ENCODE measurements around the gene PIP5K1B.

Gene PIP5K1B

DNA sequence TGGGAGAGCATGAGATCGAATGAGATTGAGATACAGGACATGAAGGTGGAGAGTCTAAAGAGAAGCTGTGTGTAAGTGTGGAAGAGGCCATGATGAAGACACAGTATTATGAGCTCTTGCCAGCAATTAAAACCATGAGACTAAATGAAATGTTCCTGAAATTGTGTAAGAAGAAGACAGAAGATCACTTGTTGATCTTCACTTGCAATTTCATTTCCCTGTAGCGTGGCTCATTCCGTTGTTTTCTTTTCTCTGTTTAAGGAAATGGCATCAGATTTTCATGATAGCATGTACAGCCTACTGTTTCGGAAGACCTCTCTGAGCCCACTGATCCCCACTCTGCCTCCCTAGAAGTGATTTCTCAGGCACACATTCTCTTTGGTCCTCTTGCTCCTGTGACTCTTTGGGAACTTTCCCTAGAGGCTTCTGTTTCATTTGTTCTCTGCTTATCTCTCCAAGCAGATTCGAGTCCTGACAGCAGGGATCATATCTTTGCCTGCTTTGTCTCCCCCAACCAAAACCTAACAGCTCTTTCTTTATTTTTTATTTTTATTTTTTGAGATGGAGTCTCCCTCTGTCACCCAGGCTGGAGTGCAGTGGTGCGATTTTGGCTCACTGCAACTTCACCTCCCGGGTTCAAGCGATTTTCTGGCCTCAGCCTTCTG lies 16.8 kb downstream of the PIP5K1B start:
- TF ChIP-seq POLR2AphosphoS5 (IDR thresholded peaks at IDR 0.05; ENCODE audit: low read depth, low read length) (no peak), TAF1 (IDR thresholded peaks at IDR 0.05; ENCODE audit: borderline replicate concordance, insufficient read depth, low read length) (no peak), SIN3A (IDR thresholded peaks at IDR 0.05; ENCODE audit: borderline replicate concordance, insufficient read depth, low read length) (no peak), FOXP2 (optimal IDR thresholded peaks at IDR 0.05; ENCODE audit: borderline replicate concordance, extremely low read depth, extremely low read length, insufficient read depth) (no peak)
- TF ChIP-seq, protein P1, sequence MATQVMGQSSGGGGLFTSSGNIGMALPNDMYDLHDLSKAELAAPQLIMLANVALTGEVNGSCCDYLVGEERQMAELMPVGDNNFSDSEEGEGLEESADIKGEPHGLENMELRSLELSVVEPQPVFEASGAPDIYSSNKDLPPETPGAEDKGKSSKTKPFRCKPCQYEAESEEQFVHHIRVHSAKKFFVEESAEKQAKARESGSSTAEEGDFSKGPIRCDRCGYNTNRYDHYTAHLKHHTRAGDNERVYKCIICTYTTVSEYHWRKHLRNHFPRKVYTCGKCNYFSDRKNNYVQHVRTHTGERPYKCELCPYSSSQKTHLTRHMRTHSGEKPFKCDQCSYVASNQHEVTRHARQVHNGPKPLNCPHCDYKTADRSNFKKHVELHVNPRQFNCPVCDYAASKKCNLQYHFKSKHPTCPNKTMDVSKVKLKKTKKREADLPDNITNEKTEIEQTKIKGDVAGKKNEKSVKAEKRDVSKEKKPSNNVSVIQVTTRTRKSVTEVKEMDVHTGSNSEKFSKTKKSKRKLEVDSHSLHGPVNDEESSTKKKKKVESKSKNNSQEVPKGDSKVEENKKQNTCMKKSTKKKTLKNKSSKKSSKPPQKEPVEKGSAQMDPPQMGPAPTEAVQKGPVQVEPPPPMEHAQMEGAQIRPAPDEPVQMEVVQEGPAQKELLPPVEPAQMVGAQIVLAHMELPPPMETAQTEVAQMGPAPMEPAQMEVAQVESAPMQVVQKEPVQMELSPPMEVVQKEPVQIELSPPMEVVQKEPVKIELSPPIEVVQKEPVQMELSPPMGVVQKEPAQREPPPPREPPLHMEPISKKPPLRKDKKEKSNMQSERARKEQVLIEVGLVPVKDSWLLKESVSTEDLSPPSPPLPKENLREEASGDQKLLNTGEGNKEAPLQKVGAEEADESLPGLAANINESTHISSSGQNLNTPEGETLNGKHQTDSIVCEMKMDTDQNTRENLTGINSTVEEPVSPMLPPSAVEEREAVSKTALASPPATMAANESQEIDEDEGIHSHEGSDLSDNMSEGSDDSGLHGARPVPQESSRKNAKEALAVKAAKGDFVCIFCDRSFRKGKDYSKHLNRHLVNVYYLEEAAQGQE (IDR thresholded peaks at IDR 0.05; ENCODE audit: insufficient read depth in 1 of 2, low read depth in 2 of 2, low read length in 2 of 2), result no peak

DNA sequence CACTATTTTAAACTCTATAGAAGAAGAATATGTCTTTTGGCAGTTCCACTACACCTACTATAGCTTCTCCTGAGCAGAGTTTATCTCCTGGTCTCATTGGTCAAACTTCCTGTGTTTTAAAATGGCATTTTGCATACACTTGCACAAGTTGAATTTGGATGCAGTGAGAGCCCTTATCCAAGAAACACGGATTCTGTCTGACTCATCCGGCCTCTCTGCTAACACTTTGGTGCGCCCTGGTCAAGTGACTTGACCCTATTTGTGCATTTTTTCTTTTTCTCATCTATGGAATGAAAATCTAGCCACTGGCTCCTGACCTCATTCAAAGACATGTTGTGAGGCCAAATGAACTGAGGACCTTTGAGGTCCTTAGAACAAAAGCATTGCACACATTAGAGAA lies 20.0 kb downstream of the PIP5K1B start:
- TF ChIP-seq, protein P1 (IDR thresholded peaks at IDR 0.05; ENCODE audit: insufficient read depth in 1 of 2, low read depth in 2 of 2, low read length in 2 of 2), result no peak
- TF ChIP-seq TAF1 (IDR thresholded peaks at IDR 0.05; ENCODE audit: borderline replicate concordance, insufficient read depth, low read length) (no peak), FOXP2 (optimal IDR thresholded peaks at IDR 0.05; ENCODE audit: borderline replicate concordance, extremely low read depth, extremely low read length, insufficient read depth) (no peak), POLR2AphosphoS5 (IDR thresholded peaks at IDR 0.05; ENCODE audit: low read depth, low read length) (no peak), SIN3A (IDR thresholded peaks at IDR 0.05; ENCODE audit: borderline replicate concordance, insufficient read depth, low read length) (no peak)

DNA sequence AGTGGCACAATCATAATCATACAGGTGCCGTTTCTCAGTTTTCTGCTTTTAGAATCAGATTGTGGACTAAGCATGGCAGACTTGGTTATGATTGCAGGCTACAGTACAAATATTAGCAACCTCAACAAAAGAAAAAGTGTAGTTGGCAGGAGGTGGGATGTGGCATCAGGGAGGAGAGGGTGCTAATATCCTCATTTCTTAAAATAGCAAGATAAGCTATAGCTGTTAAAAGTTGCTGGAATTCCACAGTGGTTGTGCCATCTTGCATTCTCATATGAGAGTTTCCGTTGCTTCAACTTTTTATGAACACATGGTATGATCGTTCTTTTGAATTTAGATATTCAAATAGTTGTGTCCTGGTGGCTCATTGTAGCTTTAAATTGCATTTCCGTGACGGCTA lies 21.4 kb downstream of the PIP5K1B start:
- no peak for TF ChIP-seq POLR2AphosphoS5 (IDR thresholded peaks at IDR 0.05; ENCODE audit: low read depth, low read length)
- no peak for TF ChIP-seq SIN3A (IDR thresholded peaks at IDR 0.05; ENCODE audit: borderline replicate concordance, insufficient read depth, low read length)
- TF ChIP-seq TAF1 (IDR thresholded peaks at IDR 0.05; ENCODE audit: borderline replicate concordance, insufficient read depth, low read length), result no peak
- TF ChIP-seq FOXP2 (optimal IDR thresholded peaks at IDR 0.05; ENCODE audit: borderline replicate concordance, extremely low read depth, extremely low read length, insufficient read depth), result no peak
- TF ChIP-seq, protein P1 (IDR thresholded peaks at IDR 0.05; ENCODE audit: insufficient read depth in 1 of 2, low read depth in 2 of 2, low read length in 2 of 2), result no peak

DNA sequence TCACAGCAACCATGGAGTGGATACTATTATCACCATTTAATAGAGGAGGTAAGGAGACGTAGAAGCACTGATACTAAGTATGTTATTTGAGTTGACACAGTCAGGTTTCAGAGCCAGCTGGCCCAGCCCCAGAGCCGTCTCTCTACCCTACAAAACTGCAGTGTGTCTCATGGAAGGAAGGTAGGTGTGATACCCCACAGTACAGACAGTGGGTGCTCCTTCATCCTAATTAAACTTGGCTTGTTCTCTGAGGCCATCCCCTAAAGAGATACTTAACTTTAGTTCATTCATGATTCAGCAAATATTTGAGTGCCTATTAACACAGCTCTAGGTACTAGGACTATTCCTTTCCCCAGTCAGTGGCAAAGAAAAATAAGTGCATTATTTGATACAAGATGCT lies 22.6 kb downstream of the PIP5K1B start:
- TF ChIP-seq, protein P1 (IDR thresholded peaks at IDR 0.05; ENCODE audit: insufficient read depth in 1 of 2, low read depth in 2 of 2, low read length in 2 of 2), result no peak
- TF ChIP-seq FOXP2 (optimal IDR thresholded peaks at IDR 0.05; ENCODE audit: borderline replicate concordance, extremely low read depth, extremely low read length, insufficient read depth) (no peak), SIN3A (IDR thresholded peaks at IDR 0.05; ENCODE audit: borderline replicate concordance, insufficient read depth, low read length) (no peak), TAF1 (IDR thresholded peaks at IDR 0.05; ENCODE audit: borderline replicate concordance, insufficient read depth, low read length) (no peak), POLR2AphosphoS5 (IDR thresholded peaks at IDR 0.05; ENCODE audit: low read depth, low read length) (no peak)

Measured in PFSK-1 (cell line).